Vagina (tissue), 2 donors: ENCODE data around the gene ZDHHC12. TPM values are rescaled to one million over a fixed set of nuclear protein-coding genes. Genes with fewer than 3 reads are reported as not detected.

ENCODE experiments used
- DNase-seq, 2 donors: peaks; one replicate each; pipeline ENCODE4 v3.0.0-alpha.2; 2017; ENCODE audit errors: extremely low spot score in 2 of 2
- H3K27ac ChIP-seq: fragments of 200-600 bp; sonication (generic); one replicate; pipeline ENCODE4 v1.5.1; 2019
- H3K27me3 ChIP-seq: fragments of 200-600 bp; sonication (generic); one replicate; pipeline ENCODE4 v1.5.1; 2019
- H3K36me3 ChIP-seq, 2 donors: fragments of 200-600 bp; sonication (generic); one replicate each; pipeline ENCODE4 v1.5.1; 2017 to 2019
- H3K4me1 ChIP-seq: fragments of 200-600 bp; sonication (generic); one replicate; pipeline ENCODE4 v1.5.1; 2019
- H3K4me3 ChIP-seq, 2 donors: fragments of 200-600 bp; sonication (generic); 1 replicate in 1 of 2; 2 replicates in 1 of 2; pipeline ENCODE4 v1.5.1; 2016 to 2019
- H3K9me3 ChIP-seq: fragments of 200-600 bp; sonication (generic); one replicate; pipeline ENCODE4 v1.5.1; 2019
- CTCF ChIP-seq, 3 experiments: fragments of 450-650 bp in 2 of 3; fragments of 200-600 bp in 1 of 3; sonication (generic) in 1 of 3; IDR thresholded peaks; one replicate each; pipeline ENCODE4 v1.5.1; 2017 to 2019; ENCODE audit warnings: antibody characterized with exemption in 3 of 3, mild to moderate bottlenecking in 2 of 3, moderate library complexity in 2 of 3
- POLR2A ChIP-seq, 2 donors: fragments of 450-650 bp; IDR thresholded peaks; one replicate each; pipeline ENCODE4 v1.6.1; 2017; ENCODE audit warnings: antibody characterized with exemption in 2 of 2, mild to moderate bottlenecking in 2 of 2, moderate library complexity in 2 of 2
- POLR2AphosphoS5 ChIP-seq, 2 donors: sonication (generic); formaldehyde crosslinking; IDR thresholded peaks; one replicate each; pipeline ENCODE4 v1.9.0; 2017; ENCODE audit warnings: antibody characterized with exemption in 2 of 2, mild to moderate bottlenecking in 2 of 2, low read depth in 1 of 2; ENCODE audit not compliant: insufficient read depth in 1 of 2
- intact Hi-C: fragments of 100-400 bp; cut with DNase I; formaldehyde crosslinking; loops from one replicate; pipeline ENCODE4 v1.15.1; 2023
- total RNA-seq: library from RNA; depleted of rRNA; stranded (reverse); fragments of >200 nt; gene quantifications from one replicate; pipeline ENCODE4 v1.2.3, GENCODE V29; 2016

The ZDHHC12 gene
- total RNA-seq, 1 donor from 2014 or later, result 19.4 TPM

GRCh38 chr9:128731691-128732090 lies 7.8 kb upstream of the ZDHHC12 start:
- DNase-seq, result no peak
- no peaks in the 10 kb centered on the region for H3K4me1 ChIP-seq
- TF ChIP-seq POLR2A (IDR thresholded peaks at IDR 0.05), result no peak
- TF ChIP-seq POLR2AphosphoS5 (IDR thresholded peaks at IDR 0.05; ENCODE audit: insufficient read depth in 1 of 2, low read depth in 1 of 2), result no peak
- TF ChIP-seq CTCF (IDR thresholded peaks at IDR 0.05), result no peak
- H3K9me3 ChIP-seq, result no peaks in the 10 kb centered on the region
- H3K27ac ChIP-seq, result no peak overlapping the region
- no peaks in the 10 kb centered on the region for H3K27me3 ChIP-seq
- intact Hi-C loops, result no loop called here
- no peak overlapping the region for H3K4me3 ChIP-seq
- H3K36me3 ChIP-seq, result peaks cover 0 to 34% of the 10 kb centered on the region in 2 donors

- H3K4me3 ChIP-seq, result no peak overlapping the region
- no peak for DNase-seq
- H3K4me1 ChIP-seq, result no peaks in the 10 kb centered on the region
- H3K36me3 ChIP-seq, result peaks cover 0 to 33% of the 10 kb centered on the region in 2 donors
- TF ChIP-seq POLR2A (IDR thresholded peaks at IDR 0.05) (no peak), POLR2AphosphoS5 (IDR thresholded peaks at IDR 0.05; ENCODE audit: insufficient read depth in 1 of 2, low read depth in 1 of 2) (no peak), CTCF (IDR thresholded peaks at IDR 0.05) (no peak)
- H3K27ac ChIP-seq, result no peak overlapping the region
- no peaks in the 10 kb centered on the region for H3K27me3 ChIP-seq
- intact Hi-C loops, result no loop called here
- H3K9me3 ChIP-seq, result no peaks in the 10 kb centered on the region
These were observed 7.2 kb upstream of the ZDHHC12 start for GRCh38 chr9:128731093-128731492.

- no peak for DNase-seq
- no peaks in the 10 kb centered on the region for H3K9me3 ChIP-seq
- H3K4me1 ChIP-seq, result peaks cover 3% of the 10 kb centered on the region
- no peak overlapping the region for H3K4me3 ChIP-seq
- intact Hi-C loops, result no loop called here
- peaks cover 0 to 28% of the 10 kb centered on the region in 2 donors for H3K36me3 ChIP-seq
- H3K27ac ChIP-seq, result no peak overlapping the region
- TF ChIP-seq POLR2AphosphoS5 (IDR thresholded peaks at IDR 0.05; ENCODE audit: insufficient read depth in 1 of 2, low read depth in 1 of 2) (no peak), POLR2A (IDR thresholded peaks at IDR 0.05) (no peak), CTCF (IDR thresholded peaks at IDR 0.05) (no peak)
- no peaks in the 10 kb centered on the region for H3K27me3 ChIP-seq
These were observed 6.0 kb upstream of the ZDHHC12 start for GRCh38 chr9:128729766-128730517.

GRCh38 chr9:128729302-128729701 lies 5.4 kb upstream of the ZDHHC12 start:
- Histone ChIP-seq H3K4me1 (peaks cover 9% of the 10 kb centered on the region), H3K9me3 (no peaks in the 10 kb centered on the region), H3K36me3 (peaks cover 0 to 21% of the 10 kb centered on the region in 2 donors), H3K27me3 (no peaks in the 10 kb centered on the region), H3K27ac (no peak overlapping the region), H3K4me3 (no peak overlapping the region)
- intact Hi-C loops, result no loop called here
- DNase-seq, result no peak
- TF ChIP-seq POLR2AphosphoS5 (IDR thresholded peaks at IDR 0.05; ENCODE audit: insufficient read depth in 1 of 2, low read depth in 1 of 2) (no peak), CTCF (IDR thresholded peaks at IDR 0.05) (no peak), POLR2A (IDR thresholded peaks at IDR 0.05) (no peak)

- H3K4me1 ChIP-seq, result peaks cover 14% of the 10 kb centered on the region
- intact Hi-C loops, result no loop called here
- H3K27ac ChIP-seq, result no peak overlapping the region
- H3K36me3 ChIP-seq, result peaks cover 0 to 19% of the 10 kb centered on the region in 2 donors
- H3K4me3 ChIP-seq, result no peak overlapping the region
- no peaks in the 10 kb centered on the region for H3K9me3 ChIP-seq
- no peaks in the 10 kb centered on the region for H3K27me3 ChIP-seq
- TF ChIP-seq CTCF (IDR thresholded peaks at IDR 0.05), result no peak
- TF ChIP-seq POLR2A (IDR thresholded peaks at IDR 0.05), result no peak
- no peak for TF ChIP-seq POLR2AphosphoS5 (IDR thresholded peaks at IDR 0.05; ENCODE audit: insufficient read depth in 1 of 2, low read depth in 1 of 2)
- no peak for DNase-seq
These were observed 4.4 kb upstream of the ZDHHC12 start for GRCh38 chr9:128728298-128728697.
